Neural progenitor cell (in vitro differentiated cells): ENCODE results near the gene MASTL. TPM values are rescaled to one million over a fixed set of nuclear protein-coding genes. Genes with fewer than 3 reads are reported as not detected.

Experiments used
- DNase-seq: peaks from one replicate; pipeline ENCODE4 v3.0.0-alpha.2; 2016; ENCODE audit warnings: low spot score
- H2AFZ ChIP-seq: fragments of 200-600 bp; sonication (generic); replicated peaks from 2 replicates; pipeline ENCODE4 v1.6.1; 2016; ENCODE audit warnings: antibody characterized with exemption
- H3F3A ChIP-seq: fragments of 200-600 bp; sonication (generic); 2 replicates; pipeline ENCODE4 v1.6.1; 2016; ENCODE audit warnings: antibody characterized with exemption, low read depth
- H3K27ac ChIP-seq: fragments of 200-600 bp; sonication (generic); 2 replicates; pipeline ENCODE4 v1.5.1; 2016; ENCODE audit warnings: mild to moderate bottlenecking
- H3K27me3 ChIP-seq: fragments of 200-600 bp; sonication (generic); 2 replicates; pipeline ENCODE4 v1.6.1; 2016; ENCODE audit warnings: mild to moderate bottlenecking, moderate library complexity
- H3K36me3 ChIP-seq: fragments of 200-600 bp; sonication (generic); 2 replicates; pipeline ENCODE4 v1.5.1; 2016
- H3K4me1 ChIP-seq: fragments of 200-600 bp; sonication (generic); 2 replicates; pipeline ENCODE4 v1.6.1; 2016; ENCODE audit warnings: mixed run types
- H3K4me2 ChIP-seq: fragments of 200-600 bp; sonication (generic); 2 replicates; pipeline ENCODE4 v1.6.1; 2016
- H3K4me3 ChIP-seq: fragments of 200-600 bp; sonication (generic); 2 replicates; pipeline ENCODE4 v1.5.1; 2016
- H3K79me2 ChIP-seq: fragments of 200-600 bp; sonication (generic); 2 replicates; pipeline ENCODE4 v1.6.1; 2016; ENCODE audit warnings: low read depth
- H3K9ac ChIP-seq: fragments of 200-600 bp; sonication (generic); 2 replicates; pipeline ENCODE4 v1.6.1; 2016
- H3K9me3 ChIP-seq: fragments of 200-600 bp; sonication (generic); 2 replicates; pipeline ENCODE4 v1.5.1; 2016; ENCODE audit warnings: low read depth
- H4K20me1 ChIP-seq: fragments of 200-600 bp; sonication (generic); 2 replicates; pipeline ENCODE4 v1.6.1; 2016; ENCODE audit warnings: low read depth
- H3K27ac Mint-ChIP-seq: 3 replicates; pipeline ENCODE4 v1.8.0; 2021; ENCODE audit warnings: mixed read lengths
- H3K27me3 Mint-ChIP-seq: 2 replicates; pipeline ENCODE4 v1.8.0; 2022; ENCODE audit warnings: low read depth, mild to moderate bottlenecking, inconsistent platforms, moderate library complexity, mixed read lengths; ENCODE audit not compliant: insufficient read depth
- H3K36me3 Mint-ChIP-seq: 3 replicates; pipeline ENCODE4 v1.8.0; 2021; ENCODE audit warnings: mixed read lengths
- H3K4me1 Mint-ChIP-seq: 3 replicates; pipeline ENCODE4 v1.8.0; 2021; ENCODE audit warnings: mixed read lengths
- H3K4me3 Mint-ChIP-seq: 3 replicates; pipeline ENCODE4 v1.8.0; 2021; ENCODE audit warnings: mild to moderate bottlenecking, moderate library complexity, mixed read lengths
- H3K9me3 Mint-ChIP-seq: 3 replicates; pipeline ENCODE4 v1.8.0; 2020; ENCODE audit warnings: mixed read lengths
- CTCF ChIP-seq: fragments of 200-600 bp; sonication (generic); IDR thresholded peaks from 2 replicates; pipeline ENCODE4 v1.5.1; 2017; ENCODE audit warnings: antibody characterized with exemption, mild to moderate bottlenecking
- EZH2 ChIP-seq: fragments of 200-600 bp; sonication (generic); IDR thresholded peaks from 2 replicates; pipeline ENCODE4 v1.6.1; 2017; ENCODE audit warnings: antibody characterized with exemption, mild to moderate bottlenecking, moderate library complexity
- EZH2phosphoT487 ChIP-seq: fragments of 200-600 bp; sonication (generic); IDR thresholded peaks from 2 replicates; pipeline ENCODE4 v1.6.1; 2017; ENCODE audit warnings: antibody characterized with exemption
- small RNA-seq: library from RNA; depleted of rRNA; stranded (forward); fragments of <200 nt; gene quantifications from one replicate; pipeline ENCODE3, GENCODE V24; 2015
- total RNA-seq: library from RNA; depleted of rRNA; stranded (reverse); fragments of >200 nt; gene quantifications from 2 replicates; pipeline ENCODE4 v1.2.3, GENCODE V29; 2015; ENCODE audit warnings: low replicate concordance

The MASTL gene
- total RNA-seq, 1 donor from 2014 or later, result 84.3 TPM

GRCh38 chr10:27225642-27226257 lies 70.6 kb downstream of the MASTL start:
- H2AFZ ChIP-seq, result no peak overlapping the region
- H3K36me3 ChIP-seq, result no peaks in the 10 kb centered on the region
- H3K9me3 ChIP-seq, result no peaks in the 10 kb centered on the region
- Mint-ChIP-seq H3K4me3 (no peak overlapping the region), H3K27ac (no peak overlapping the region), H3K36me3 (peaks cover 4% of the 10 kb centered on the region), H3K9me3 (no peaks in the 10 kb centered on the region), H3K27me3 (no peaks in the 10 kb centered on the region), H3K4me1 (no peaks in the 10 kb centered on the region)
- no peak for TF ChIP-seq CTCF
- TF ChIP-seq EZH2, result no peak
- TF ChIP-seq EZH2phosphoT487, result no peak
- H3K4me3 ChIP-seq, result no peak overlapping the region
- no peak for DNase-seq
- no peaks in the 10 kb centered on the region for H3K27me3 ChIP-seq
- H3K4me2 ChIP-seq, result no peak overlapping the region
- no peak overlapping the region for H3K27ac ChIP-seq
- H3K4me1 ChIP-seq, result no peaks in the 10 kb centered on the region
- H3K9ac ChIP-seq, result no peak overlapping the region
- no peaks in the 10 kb centered on the region for H3F3A ChIP-seq
- no peaks in the 10 kb centered on the region for H4K20me1 ChIP-seq
- no peaks in the 10 kb centered on the region for H3K79me2 ChIP-seq

GRCh38 chr10:27230022-27230421 lies 74.9 kb downstream of the MASTL start:
- Mint-ChIP-seq H3K27ac (no peak overlapping the region), H3K4me1 (no peaks in the 10 kb centered on the region), H3K4me3 (no peak overlapping the region), H3K9me3 (no peaks in the 10 kb centered on the region), H3K36me3 (peaks cover 4% of the 10 kb centered on the region), H3K27me3 (no peaks in the 10 kb centered on the region)
- Histone ChIP-seq H3K4me2 (no peak overlapping the region), H3K27ac (no peak overlapping the region), H3K9ac (no peak overlapping the region), H4K20me1 (no peaks in the 10 kb centered on the region), H3K9me3 (no peaks in the 10 kb centered on the region), H3K27me3 (no peaks in the 10 kb centered on the region), H3F3A (no peaks in the 10 kb centered on the region), H2AFZ (no peak overlapping the region), H3K36me3 (no peaks in the 10 kb centered on the region), H3K79me2 (no peaks in the 10 kb centered on the region), H3K4me3 (no peak overlapping the region), H3K4me1 (no peaks in the 10 kb centered on the region)
- no peak for TF ChIP-seq CTCF
- TF ChIP-seq EZH2, result no peak
- no peak for DNase-seq

GRCh38 chr10:27235706-27236105 lies 80.6 kb downstream of the MASTL start:
- Mint-ChIP-seq H3K27ac (no peak overlapping the region), H3K4me3 (no peak overlapping the region), H3K27me3 (no peaks in the 10 kb centered on the region), H3K36me3 (peaks cover 4% of the 10 kb centered on the region), H3K9me3 (no peaks in the 10 kb centered on the region), H3K4me1 (peaks cover 9% of the 10 kb centered on the region)
- no peak for TF ChIP-seq EZH2phosphoT487
- Histone ChIP-seq H4K20me1 (no peaks in the 10 kb centered on the region), H3K27ac (no peak overlapping the region), H3K79me2 (peaks cover 10% of the 10 kb centered on the region), H3F3A (peaks cover 19% of the 10 kb centered on the region), H3K9me3 (no peaks in the 10 kb centered on the region), H3K36me3 (no peaks in the 10 kb centered on the region), H3K4me3 (no peak overlapping the region), H3K4me1 (no peaks in the 10 kb centered on the region), H3K4me2 (no peak overlapping the region), H2AFZ (no peak overlapping the region), H3K27me3 (no peaks in the 10 kb centered on the region), H3K9ac (no peak overlapping the region)
- DNase-seq, result no peak

Small RNAs within 50 kb of the gene (small RNA-seq; reads per million reads assigned to genes)
- gene RNU2-24P (0.14 reads per million), gene RNU7-12P (not detected)

Other genes with a start within 250 kb of the MASTL start
- 16.8 and 22.7 TPM in 2 replicates for gene ANKRD26, start 54.9 kb upstream of the MASTL start, total RNA-seq
- 93.8 and 127 TPM in 2 replicates for gene YME1L1, start 968 bp upstream of the MASTL start, total RNA-seq
- 15.5 and 21.8 TPM in 2 replicates for gene ACBD5, start 85.4 kb downstream of the MASTL start, total RNA-seq